Stimulated activated effector memory CD8-positive, alpha-beta T cell treated with anti-CD3 and anti-CD28 coated beads, Interleukin-12 subunit alpha, Interleukin-12 subunit beta, amount 100 ng/mL, for 72 hours (primary cell): Measurements from ENCODE around the gene PCDHGA2.
"Not testable (repeated sequence)": the region's sequence is repeated elsewhere in the genome, so short reads cannot be mapped to it uniquely, and the experiment has no call there.

Experiments used
- ATAC-seq: fragments of 150-1000 bp; cut with Tn5 transposase; 2 replicates; pipeline ENCODE4 v1.10.0; 2021
- DNase-seq, 2 donors: peaks; one replicate each; pipeline ENCODE4 v3.0.0; 2021 to 2022; ENCODE audit warnings: low spot score in 2 of 2
- H3K27ac Mint-ChIP-seq: one replicate; pipeline ENCODE4 v1.8.0; 2022; ENCODE audit warnings: mild to moderate bottlenecking, mixed read lengths
- H3K36me3 Mint-ChIP-seq: one replicate; pipeline ENCODE4 v1.8.0; 2022; ENCODE audit warnings: mild to moderate bottlenecking, mixed read lengths
- H3K4me1 Mint-ChIP-seq: one replicate; pipeline ENCODE4 v1.8.0; 2022; ENCODE audit warnings: mixed read lengths
- H3K4me3 Mint-ChIP-seq: one replicate; pipeline ENCODE4 v1.8.0; 2022; ENCODE audit warnings: mild to moderate bottlenecking, mixed read lengths
- H3K9me3 Mint-ChIP-seq: one replicate; pipeline ENCODE4 v1.8.0; 2022; ENCODE audit warnings: mixed read lengths

The PCDHGA2 gene

GRCh38 chr5:141340781-141341354 is 2.3 kb downstream of the PCDHGA2 start:
- not testable (repeated sequence) for H3K4me3 Mint-ChIP-seq, H3K36me3 Mint-ChIP-seq, H3K4me1 Mint-ChIP-seq, H3K27ac Mint-ChIP-seq, ATAC-seq, DNase-seq
- peaks cover 20% of the 10 kb centered on the region for H3K9me3 Mint-ChIP-seq

GRCh38 chr5:141342773-141343172 is 4.2 kb downstream of the PCDHGA2 start:
- Mint-ChIP-seq H3K27ac (no peak overlapping the region), H3K4me3 (no peak overlapping the region), H3K4me1 (no peaks in the 10 kb centered on the region), H3K9me3 (peaks cover 20% of the 10 kb centered on the region), H3K36me3 (no peaks in the 10 kb centered on the region)
- ATAC-seq (no peak), DNase-seq (no peak)

DNA sequence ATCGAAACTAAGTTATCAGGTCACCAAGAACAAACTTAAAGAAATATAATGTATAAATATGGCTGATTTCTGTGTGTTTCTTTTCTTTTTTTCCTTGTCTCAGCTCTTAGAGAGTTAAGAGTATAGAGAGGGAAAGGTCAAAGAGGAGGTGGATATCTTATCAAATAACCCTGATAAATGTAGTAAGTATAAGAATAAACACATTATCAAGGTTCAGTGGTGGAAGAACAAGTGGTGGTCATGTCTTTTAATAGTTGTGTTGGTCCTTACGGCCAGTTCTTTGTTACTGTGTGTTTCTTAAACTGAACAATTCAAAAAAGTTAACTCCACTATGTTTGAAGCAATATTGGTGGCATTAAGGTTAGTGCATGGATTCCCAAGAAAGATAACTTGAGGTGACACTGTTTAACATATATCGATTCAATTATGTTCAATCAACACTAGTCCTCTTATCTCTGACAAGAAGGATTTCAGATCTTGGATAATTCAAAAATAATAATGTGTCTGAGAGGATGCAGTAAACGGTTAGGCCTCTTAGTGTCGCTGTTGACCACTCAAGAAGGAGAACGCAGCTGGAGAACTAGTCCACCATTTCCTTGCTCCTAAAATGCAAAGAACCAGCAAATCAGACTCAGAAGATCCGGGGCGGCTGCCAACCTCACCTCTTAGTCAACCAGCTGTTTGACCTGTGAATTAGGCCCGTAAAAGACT is 4.8 kb downstream of the PCDHGA2 start, which contains the start of gene PCDHGA3:
PCDHGA3 (plus strand) TSS at position 588 of the 711 bp plus-strand sequence. CDS start 205 bp downstream, outside the sequence.
- Mint-ChIP-seq H3K27ac (no peak within 1 kb of the TSS), H3K36me3 (no peaks in the 10 kb centered on the region), H3K4me3 (peak within 1 kb of the TSS; percentile 29), H3K4me1 (no peaks in the 10 kb centered on the region), H3K9me3 (peaks cover 16% of the 10 kb centered on the region)
- DNase-seq (no peak), ATAC-seq (no peak)

GRCh38 chr5:141343953-141344463 is 5.4 kb downstream of the PCDHGA2 start:
- H3K4me3 Mint-ChIP-seq, result peak overlapping the region; percentile 29
- no peak for DNase-seq
- H3K27ac Mint-ChIP-seq, result no peak overlapping the region
- no peak for ATAC-seq
- no peaks in the 10 kb centered on the region for H3K36me3 Mint-ChIP-seq
- peaks cover 14% of the 10 kb centered on the region for H3K9me3 Mint-ChIP-seq
- H3K4me1 Mint-ChIP-seq, result no peaks in the 10 kb centered on the region

DNA sequence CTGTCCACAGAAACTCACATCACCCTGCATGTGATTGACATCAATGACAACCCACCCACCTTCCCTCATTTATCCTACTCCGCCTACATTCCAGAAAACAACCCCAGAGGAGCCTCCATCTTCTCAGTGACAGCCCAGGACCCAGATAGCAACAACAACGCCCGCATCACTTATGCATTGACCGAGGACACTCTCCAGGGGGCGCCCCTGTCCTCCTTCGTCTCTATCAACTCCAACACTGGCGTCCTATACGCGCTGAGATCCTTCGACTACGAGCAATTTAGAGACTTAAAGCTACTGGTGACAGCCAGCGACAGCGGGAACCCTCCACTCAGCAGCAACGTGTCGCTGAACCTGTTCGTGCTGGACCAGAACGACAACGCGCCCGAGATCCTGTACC is 6.8 kb downstream of the PCDHGA2 start:
- Mint-ChIP-seq H3K27ac (no peak overlapping the region), H3K36me3 (no peaks in the 10 kb centered on the region), H3K4me3 (no peak overlapping the region), H3K4me1 (peaks cover 4% of the 10 kb centered on the region), H3K9me3 (peaks cover 13% of the 10 kb centered on the region)
- no peak for DNase-seq
- no peak for ATAC-seq

DNA sequence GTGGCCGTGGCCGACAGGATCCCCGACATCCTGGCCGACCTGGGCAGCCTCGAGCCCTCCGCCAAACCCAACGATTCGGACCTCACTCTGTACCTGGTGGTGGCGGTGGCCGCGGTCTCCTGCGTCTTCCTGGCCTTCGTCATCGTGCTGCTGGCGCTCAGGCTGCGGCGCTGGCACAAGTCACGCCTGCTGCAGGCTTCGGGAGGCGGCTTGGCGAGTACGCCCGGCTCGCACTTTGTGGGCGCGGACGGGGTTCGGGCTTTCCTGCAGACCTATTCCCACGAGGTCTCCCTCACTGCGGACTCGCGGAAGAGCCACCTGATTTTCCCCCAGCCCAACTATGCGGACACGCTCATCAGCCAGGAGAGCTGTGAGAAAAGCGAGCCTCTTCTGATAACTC is 7.5 kb downstream of the PCDHGA2 start:
- not testable (repeated sequence) for H3K4me3 Mint-ChIP-seq, DNase-seq, H3K27ac Mint-ChIP-seq, ATAC-seq, H3K4me1 Mint-ChIP-seq, H3K36me3 Mint-ChIP-seq
- H3K9me3 Mint-ChIP-seq, result peaks cover 12% of the 10 kb centered on the region

DNA sequence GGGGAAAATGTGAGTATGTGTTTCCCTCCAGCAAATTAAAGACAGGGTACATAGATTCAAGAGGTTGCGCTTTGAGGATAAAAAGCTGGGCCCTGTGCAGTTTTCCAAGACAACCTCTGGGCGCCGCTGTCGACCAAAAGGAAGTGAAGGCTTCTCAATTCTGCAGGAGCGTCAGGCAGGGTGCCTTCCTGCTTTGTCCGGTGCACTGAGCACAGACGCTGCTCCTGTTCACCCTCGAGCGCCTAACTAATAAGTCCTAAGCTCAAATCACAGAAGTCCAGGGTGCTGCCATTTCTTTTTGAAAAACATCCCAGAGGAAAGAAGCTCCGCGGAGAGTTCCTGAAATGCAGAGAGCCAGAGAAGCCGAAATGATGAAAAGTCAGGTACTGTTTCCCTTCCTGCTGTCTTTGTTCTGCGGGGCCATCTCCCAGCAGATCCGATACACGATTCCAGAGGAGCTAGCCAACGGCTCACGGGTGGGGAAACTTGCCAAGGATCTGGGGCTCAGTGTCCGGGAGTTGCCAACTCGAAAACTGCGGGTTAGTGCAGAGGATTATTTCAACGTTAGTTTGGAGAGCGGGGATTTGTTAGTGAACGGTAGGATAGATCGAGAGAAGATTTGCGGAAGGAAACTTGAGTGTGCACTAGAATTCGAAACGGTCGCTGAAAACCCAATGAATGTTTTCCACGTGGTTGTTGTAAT is 11.5 kb downstream of the PCDHGA2 start, which contains the start of gene PCDHGB1:
PCDHGB1 (plus strand) TSS at position 183 of the 703 bp plus-strand sequence; CDS start at position 345, 162 bp downstream.
- DNase-seq, result peak in 1 of 2 donors; percentile 51
- H3K9me3 Mint-ChIP-seq, result peaks cover 12% of the 10 kb centered on the region
- peak; percentile 57 for ATAC-seq
- H3K27ac Mint-ChIP-seq, result no peak within 1 kb of the TSS
- no peaks in the 10 kb centered on the region for H3K36me3 Mint-ChIP-seq
- peaks cover 6% of the 10 kb centered on the region for H3K4me1 Mint-ChIP-seq
- peak within 1 kb of the TSS; percentile 54 for H3K4me3 Mint-ChIP-seq

- H3K4me1 Mint-ChIP-seq, result peaks cover 6% of the 10 kb centered on the region
- DNase-seq, result no peak
- H3K9me3 Mint-ChIP-seq, result peaks cover 8% of the 10 kb centered on the region
- no peaks in the 10 kb centered on the region for H3K36me3 Mint-ChIP-seq
- no peak for ATAC-seq
- no peak overlapping the region for H3K4me3 Mint-ChIP-seq
- H3K27ac Mint-ChIP-seq, result no peak overlapping the region
These were observed 13.0 kb downstream of the PCDHGA2 start for GRCh38 chr5:141351591-141351990.

GRCh38 chr5:141354900-141355469 is 16.4 kb downstream of the PCDHGA2 start, which contains the start of gene PCDHGA4:
Gene PCDHGA4, plus strand, starts transcription at chr5:141355021. Its CDS starts 87 bp downstream, at chr5:141355108.
- H3K27ac Mint-ChIP-seq, result no peak within 1 kb of the TSS
- no peaks in the 10 kb centered on the region for H3K36me3 Mint-ChIP-seq
- H3K4me3 Mint-ChIP-seq, result peak within 1 kb of the TSS; percentile 39
- H3K9me3 Mint-ChIP-seq, result peaks cover 6% of the 10 kb centered on the region
- DNase-seq, result peak in 1 of 2 donors; percentile 45
- no peak for ATAC-seq
- peaks cover 9% of the 10 kb centered on the region for H3K4me1 Mint-ChIP-seq

DNA sequence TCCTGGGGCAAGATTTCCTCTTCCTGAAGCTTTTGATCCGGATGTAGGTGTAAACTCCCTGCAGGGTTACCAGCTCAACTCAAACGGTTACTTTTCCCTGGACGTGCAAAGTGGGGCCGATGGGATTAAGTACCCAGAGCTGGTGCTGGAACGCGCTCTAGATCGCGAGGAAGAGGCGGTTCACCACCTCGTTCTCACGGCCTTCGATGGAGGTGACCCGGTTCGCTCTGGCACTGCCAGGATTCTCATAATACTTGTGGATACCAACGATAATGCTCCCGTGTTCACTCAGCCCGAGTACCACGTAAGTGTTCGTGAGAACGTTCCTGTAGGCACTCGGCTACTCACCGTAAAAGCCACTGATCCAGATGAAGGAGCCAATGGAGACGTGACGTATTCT is 17.1 kb downstream of the PCDHGA2 start:
- Mint-ChIP-seq H3K4me1 (peaks cover 6% of the 10 kb centered on the region), H3K27ac (no peak overlapping the region), H3K36me3 (no peaks in the 10 kb centered on the region), H3K9me3 (peaks cover 4% of the 10 kb centered on the region), H3K4me3 (no peak overlapping the region)
- ATAC-seq (no peak), DNase-seq (no peak)

GRCh38 chr5:141356133-141356532 is 17.6 kb downstream of the PCDHGA2 start:
- Mint-ChIP-seq H3K9me3 (peaks cover 4% of the 10 kb centered on the region), H3K4me3 (no peak overlapping the region), H3K27ac (no peak overlapping the region), H3K4me1 (peaks cover 6% of the 10 kb centered on the region), H3K36me3 (no peaks in the 10 kb centered on the region)
- DNase-seq (no peak), ATAC-seq (no peak)

DNA sequence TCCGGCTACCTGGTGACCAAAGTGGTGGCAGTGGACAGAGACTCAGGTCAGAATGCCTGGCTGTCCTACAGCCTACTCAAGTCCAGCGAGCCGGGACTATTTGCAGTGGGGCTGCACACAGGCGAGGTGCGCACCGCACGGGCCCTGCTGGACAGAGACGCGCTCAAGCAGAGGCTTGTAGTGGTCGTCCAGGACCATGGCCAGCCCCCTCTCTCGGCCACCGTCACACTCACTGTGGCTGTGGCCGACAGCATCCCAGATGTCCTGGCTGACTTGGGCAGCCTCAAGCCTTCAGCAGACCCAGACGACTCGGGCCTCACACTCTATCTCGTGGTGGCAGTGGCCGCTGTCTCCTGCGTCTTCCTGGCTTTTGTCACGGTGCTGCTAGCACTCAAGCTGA is 18.4 kb downstream of the PCDHGA2 start:
- H3K36me3 Mint-ChIP-seq, result no peaks in the 10 kb centered on the region
- ATAC-seq (no peak), DNase-seq (no peak)
- peaks cover 7% of the 10 kb centered on the region for H3K9me3 Mint-ChIP-seq
- peaks cover 6% of the 10 kb centered on the region for H3K4me1 Mint-ChIP-seq
- H3K27ac Mint-ChIP-seq, result no peak overlapping the region
- no peak overlapping the region for H3K4me3 Mint-ChIP-seq

DNA sequence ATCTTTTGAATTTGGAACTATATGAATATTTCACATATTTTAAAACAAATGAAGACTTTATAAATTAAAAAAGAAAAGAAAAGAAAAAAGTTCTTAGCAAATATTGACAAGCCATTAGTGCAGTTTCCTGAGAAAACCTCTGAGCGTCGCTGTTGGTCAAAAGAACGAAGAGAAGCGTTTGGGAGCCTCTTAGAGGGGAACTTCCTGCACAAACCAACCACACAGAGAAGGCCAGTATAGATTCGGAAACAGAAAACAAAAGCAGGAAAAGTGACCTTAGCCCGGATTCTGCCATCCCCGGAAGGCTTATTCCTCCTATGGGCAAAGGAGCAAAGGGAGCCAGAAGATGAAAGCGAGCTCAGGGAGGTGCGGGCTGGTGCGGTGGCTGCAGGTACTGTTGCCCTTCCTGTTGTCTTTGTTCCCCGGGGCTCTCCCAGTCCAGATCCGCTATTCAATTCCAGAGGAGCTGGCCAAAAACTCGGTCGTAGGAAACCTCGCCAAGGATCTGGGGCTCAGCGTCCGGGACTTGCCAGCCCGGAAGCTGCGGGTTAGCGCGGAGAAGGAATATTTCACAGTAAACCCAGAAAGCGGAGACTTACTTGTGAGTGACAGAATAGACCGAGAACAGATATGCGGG is 21.3 kb downstream of the PCDHGA2 start, which contains the start of gene PCDHGB2:
PCDHGB2 (plus strand) TSS at position 205 of the 637 bp plus-strand sequence; CDS start at position 347, 142 bp downstream.
- ATAC-seq (peak; percentile 28), DNase-seq (no peak)
- Mint-ChIP-seq H3K27ac (peak within 1 kb of the TSS; percentile 63), H3K36me3 (no peaks in the 10 kb centered on the region), H3K4me1 (peaks cover 6% of the 10 kb centered on the region), H3K9me3 (peaks cover 10% of the 10 kb centered on the region), H3K4me3 (peak within 1 kb of the TSS; percentile 74)

GRCh38 chr5:141360685-141361084 is 22.1 kb downstream of the PCDHGA2 start:
- H3K4me3 Mint-ChIP-seq, result no peak overlapping the region

More at GRCh38 chr5:141360685-141361084, 22.1 kb downstream of the PCDHGA2 start:
- no peaks in the 10 kb centered on the region for H3K36me3 Mint-ChIP-seq
- ATAC-seq, result no peak
- peaks cover 6% of the 10 kb centered on the region for H3K4me1 Mint-ChIP-seq
- no peak for DNase-seq
- no peak overlapping the region for H3K27ac Mint-ChIP-seq
- peaks cover 16% of the 10 kb centered on the region for H3K9me3 Mint-ChIP-seq
